GM19351 (cell line): Measurements from ENCODE around the gene SYNE4.
"Not testable (repeated sequence)": the region's sequence is repeated elsewhere in the genome, so short reads cannot be mapped to it uniquely, and the experiment has no call there.

Experiments
- ATAC-seq: cut with Tn5 transposase; IDR thresholded peaks from one replicate; pipeline ENCODE4 v1.9.1; 2021; ENCODE audit warnings: mild to moderate bottlenecking, moderate library complexity; ENCODE audit not compliant: unreplicated experiment

SYNE4 gene

DNA sequence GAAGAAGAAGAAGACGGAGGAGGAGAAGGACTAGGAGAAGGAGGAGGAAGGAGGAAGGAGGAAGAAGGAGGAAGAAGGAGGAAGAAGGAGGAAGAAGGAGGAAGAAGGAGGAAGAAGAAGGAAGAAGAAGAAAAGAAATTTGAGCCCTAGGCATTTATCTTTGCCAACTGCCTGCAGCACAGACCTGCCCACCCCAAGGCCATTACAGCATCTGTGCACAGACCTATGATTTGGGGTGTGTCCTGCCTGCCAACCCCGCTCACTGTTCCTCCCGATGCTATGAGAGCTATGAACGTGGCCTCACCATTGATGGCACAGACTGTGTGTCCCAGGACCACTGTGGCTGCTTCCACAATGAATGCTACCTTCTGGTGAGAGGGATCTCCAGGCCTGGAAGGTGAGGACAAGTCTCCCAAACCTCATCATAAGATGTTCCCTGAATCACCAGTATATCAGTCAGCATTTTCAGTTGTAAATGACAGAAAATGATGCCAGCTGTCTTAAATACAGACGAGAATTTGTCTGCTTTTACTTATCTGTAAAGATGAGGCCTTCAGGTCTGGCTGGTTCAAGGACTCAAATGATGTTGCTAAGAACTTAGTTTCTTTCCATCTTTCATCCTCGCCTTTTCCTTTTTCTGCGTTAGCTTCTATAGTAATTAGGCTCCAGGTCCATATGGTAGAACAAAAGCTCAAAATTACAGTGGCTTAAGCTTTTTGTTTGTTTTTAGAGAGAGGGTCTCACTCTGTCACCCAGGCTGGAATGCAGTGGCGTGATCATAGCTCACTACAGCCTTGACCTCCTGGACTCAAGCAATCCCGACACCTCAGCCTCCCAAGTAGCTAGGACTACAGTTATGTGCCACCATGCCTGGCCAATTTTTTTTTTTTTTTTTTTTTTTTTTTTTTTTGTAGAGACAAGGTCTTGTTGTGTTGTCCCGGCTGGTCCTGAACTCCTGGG is 17.6 kb downstream of the SYNE4 start:
- ATAC-seq: no peak

DNA sequence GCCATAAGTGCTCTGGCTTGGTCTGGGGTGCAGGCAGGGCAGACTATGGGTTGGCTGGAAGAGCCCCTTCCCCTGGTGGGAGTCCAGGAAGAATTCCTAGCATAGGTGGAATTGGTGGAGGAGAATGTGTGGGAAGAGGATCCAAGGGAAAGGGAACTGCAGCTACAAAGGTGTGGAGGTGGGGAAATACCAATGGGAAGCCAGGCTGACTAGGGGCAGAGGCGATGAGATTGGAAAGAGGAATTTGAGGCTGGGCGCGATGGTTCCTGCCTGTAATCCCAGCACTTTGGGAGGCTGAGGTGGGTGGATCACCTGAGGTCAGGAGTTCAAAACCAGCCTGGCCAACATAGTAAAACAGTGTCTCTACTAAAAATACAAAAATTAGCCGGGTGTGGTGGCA is 18.5 kb downstream of the SYNE4 start:
- ATAC-seq: no peak

DNA sequence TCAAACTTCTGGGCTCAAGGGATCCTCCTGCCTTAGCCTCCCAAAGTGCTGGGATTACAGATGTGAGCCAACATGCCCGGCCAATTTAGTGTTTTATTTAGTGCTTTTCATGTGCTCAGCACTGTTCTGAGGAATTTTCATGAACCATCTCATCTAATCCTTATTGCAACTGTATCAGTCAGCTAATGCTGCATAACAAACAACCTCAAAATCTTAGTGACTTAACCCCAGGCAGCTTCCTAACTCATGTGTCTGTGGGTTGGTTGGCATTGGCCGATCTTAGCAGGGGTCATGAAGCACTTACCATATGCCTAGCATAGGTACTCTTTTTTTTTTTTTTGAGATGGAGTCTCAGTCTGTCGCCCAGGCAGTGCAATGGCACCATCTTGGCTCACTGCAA is 19.8 kb downstream of the SYNE4 start:
- no peak for ATAC-seq

DNA sequence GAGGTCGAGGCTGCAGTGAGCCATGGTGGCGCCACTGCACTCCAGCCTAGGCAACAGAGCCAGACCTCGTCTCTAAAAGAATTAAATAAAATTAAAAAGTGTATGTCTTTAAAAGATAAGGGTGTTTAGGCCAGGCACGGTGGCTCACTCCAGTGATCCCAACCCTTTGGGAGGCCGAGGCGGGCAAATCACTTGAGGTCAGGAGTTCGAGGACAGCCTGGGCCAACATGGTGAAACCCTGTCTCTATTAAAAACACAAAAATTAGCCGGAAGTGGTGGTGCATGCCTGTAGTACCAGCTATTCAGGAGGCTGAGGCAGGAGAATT is 21.1 kb downstream of the SYNE4 start:
- ATAC-seq: no peak

DNA sequence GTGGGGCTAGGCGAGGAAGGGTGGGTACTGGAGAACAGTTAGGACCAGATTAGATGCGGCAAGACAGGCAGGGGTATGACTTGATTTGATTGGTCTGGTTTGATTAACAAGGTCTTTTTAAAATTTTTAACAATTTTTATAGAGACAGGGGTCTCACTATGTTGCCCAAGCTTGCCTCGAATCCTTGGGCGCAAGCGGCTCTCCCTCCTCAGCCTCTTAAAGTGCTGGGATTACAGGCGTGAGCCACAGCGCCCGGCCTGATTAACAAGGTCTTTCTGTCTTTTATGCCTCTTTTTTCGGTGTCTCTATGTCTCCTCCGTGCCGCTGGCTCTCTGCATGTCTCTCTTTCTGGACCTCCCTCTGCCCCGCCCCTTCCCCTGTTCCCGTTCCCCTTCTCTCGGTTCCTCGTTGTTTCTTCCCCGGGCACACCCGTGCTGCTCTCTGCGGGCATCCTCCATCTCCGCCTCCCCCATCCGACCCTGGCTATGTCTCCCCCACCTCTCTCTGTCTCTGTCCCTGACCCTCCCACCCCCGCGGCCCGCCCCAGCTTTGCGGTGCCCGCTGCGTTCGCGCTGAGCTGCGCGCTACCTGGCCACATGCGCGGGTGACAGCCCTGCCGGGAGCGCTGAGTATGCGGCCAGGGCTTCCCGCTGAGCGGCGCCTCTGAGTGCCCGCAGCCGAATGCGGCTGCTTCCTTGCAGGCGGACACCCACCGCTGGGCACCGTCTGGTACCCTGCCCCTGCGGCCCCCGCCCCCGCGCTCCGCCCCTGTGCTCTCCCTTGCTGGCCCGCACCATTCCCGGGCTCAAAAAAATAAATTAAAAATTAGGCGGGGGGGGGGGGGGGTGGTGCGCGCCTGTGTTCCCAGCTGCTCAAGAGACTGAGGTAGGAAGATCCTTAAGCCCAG is 21.7 kb downstream of the SYNE4 start:
- ATAC-seq: no peak

DNA sequence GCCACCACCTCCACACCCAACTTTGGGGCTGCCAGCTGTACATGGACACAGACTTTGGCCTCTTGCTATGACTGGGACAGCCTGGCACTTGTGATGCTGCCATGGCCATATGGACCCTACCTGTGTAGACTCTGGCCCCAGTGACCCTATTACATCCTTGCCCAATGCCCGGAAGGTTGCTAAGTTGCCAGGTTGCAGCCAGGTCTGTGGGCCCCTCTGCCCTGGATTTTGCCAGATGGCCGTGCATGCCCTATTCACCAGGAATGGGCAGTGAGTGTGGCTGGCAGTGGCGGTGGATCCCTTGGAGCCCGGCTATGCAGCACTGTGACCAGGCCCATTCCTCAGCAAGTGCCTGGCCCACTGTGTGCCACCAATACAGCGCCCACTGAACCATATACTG is 22.5 kb downstream of the SYNE4 start:
- ATAC-seq: no peak

DNA sequence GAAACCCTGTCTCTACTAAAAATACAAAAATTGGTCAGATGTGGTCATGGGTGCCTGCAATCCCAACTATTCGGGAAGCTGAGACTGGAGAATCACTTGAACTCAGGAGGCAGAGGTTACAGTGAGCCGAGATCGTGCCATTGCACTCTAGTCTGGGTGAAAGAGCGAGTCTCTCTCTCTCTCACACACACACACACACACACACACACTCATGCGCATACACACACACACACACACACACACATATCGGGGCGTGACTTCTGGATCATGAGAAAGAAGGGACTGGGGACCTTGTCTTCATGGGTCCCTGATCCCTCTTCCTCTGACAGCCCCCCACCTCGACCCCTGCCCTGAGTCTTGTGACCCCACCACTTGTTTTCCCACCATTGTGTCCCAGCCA is 25.4 kb downstream of the SYNE4 start:
- no peak for ATAC-seq

DNA sequence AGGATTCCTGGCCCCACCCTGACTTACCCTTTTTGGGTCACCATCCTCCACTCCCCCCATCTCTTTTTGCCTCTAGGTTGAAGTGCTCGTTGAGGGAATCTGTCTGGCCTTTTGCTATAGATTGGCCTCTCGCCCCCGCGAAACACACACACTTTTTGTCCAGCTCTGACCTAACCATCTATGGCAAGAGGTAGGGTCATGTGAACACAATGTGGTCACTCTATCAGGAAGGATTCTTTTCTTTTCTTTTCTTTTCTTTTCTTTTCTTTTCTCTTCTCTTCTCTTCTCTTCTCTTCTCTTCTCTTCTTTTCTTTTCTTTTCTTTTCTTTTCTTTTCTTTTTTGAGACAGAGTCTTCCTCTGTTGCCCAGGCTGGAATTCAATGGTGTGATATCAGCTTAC is 27.6 kb downstream of the SYNE4 start:
- not testable (repeated sequence) for ATAC-seq

DNA sequence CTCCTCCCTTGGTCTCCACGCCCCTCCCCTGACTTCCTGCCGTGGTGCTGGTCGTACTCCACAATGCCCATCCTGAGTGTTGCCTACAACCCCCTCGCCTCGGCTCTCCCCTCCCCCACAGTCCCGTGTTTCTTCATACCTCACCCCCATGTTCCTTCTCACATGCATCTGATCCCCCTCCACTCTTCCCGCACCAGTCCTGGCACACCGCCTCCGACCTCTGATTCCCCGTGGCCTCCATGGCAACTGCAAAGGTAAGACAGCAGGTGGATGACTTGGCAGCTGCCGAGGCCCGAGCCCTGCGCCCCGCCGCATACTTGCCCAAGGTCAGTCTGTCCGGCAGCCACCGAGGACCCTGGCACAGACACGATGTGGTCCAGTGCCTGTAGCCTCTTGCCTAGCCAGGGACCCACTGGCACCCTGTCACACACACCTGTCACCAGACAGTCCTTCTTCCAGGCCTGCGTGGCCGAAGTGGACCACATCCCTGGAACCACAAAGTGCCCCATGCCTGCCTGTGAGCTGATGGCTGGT is 29.7 kb downstream of the SYNE4 start:
- no peak for ATAC-seq

DNA sequence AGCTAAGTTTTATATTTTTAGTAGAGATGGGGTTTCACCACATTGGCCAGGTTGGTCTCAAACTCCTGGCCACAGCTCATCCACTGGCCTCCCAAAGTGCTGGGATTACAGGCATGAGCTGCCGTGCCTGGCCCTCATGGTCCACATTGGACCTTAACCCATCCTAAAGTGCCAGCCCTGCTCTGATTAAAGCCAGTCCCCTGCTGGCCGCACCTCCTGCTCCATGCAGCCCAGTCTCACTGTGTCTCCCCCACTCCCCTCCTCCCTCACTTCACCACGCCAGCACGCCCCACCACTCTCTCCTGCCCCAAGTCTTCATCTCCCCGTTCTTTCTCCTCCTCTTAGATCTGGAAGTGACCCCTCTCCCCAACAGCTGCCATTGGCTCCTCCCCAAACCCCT is 30.3 kb downstream of the SYNE4 start:
- no peak for ATAC-seq

DNA sequence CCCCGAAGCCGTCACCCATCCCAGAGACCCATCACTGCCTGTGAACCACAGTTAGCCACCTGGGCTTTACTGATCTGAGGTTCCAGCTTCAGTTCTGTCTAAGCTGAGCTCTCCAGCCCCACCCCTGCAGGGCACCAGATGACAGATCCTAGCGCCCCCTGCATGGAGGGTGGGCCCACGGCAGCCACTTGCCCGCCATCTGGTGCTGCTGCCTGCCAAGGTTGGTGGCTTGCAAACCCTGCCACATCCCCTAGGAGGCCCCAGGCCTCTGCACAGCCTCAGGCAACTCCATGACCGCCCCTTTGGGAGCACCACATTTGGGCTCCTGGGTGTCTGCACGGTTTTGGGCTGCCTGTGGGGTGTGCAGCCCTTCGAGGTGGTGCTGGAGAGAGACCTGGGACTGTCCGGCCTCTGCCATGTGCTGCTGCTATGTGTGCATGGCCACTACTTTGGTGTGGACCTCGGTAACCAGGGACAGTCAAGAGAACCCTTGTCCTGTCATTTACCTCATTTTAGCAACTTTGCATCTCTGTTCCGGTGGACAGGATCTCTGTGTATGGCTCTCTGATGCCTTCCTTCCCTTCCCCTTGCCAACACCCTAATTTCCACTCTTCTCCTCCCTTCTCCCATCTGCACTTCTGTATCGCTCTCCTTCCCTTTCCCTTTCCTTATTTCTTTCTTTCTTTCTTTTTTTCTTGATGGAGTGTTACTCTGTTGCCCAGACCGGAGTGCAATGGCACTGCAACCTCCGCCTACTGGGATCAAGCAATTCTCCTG is 31.0 kb downstream of the SYNE4 start:
- no peak for ATAC-seq

DNA sequence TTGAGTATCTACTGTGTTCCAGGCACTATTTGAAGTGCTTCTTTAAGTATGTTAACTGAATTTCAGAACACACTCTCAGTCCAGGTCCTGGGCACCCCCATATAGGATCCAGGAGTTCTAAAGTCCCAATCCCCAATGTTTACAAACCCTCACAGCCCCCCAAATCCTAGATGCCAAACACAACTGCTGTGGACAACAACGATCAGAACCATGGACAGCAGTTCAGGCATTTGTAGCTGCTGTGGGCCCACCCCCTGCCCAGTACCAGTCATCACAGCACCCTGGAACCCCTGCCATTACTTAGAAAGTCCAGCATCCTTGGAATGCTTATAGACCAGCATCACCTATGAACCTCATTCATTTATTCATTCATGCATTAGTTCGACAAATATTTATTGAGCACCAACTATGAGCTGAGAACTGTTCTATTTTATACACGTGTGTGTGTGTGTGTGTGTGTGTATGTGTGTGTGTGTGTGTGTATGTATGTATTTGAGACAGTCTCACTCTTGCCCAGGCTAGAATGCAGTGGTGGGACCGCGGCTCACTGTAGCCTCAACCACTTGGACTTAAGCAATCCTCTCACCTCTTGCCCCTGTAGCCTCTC is 32.9 kb downstream of the SYNE4 start:
- ATAC-seq: no peak

DNA sequence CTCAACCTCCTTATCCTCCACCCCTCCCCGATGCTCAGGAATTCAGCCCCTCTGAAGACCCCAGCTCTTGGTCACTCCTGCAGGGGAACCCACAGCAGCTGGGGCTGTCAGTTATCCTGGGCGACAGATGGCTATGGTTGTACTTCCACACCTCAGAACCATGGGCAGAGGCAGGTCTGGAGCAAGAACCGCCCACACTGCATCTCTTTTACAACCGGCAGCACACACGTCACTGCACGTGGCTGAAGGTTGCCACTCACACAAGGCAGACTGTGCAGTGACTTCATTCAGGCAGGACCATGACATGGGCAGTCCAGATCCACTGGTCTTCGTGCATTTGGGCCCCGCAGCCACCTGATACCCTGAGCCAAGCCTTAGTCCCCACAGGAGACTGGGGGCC is 35.1 kb downstream of the SYNE4 start:
- no peak for ATAC-seq

DNA sequence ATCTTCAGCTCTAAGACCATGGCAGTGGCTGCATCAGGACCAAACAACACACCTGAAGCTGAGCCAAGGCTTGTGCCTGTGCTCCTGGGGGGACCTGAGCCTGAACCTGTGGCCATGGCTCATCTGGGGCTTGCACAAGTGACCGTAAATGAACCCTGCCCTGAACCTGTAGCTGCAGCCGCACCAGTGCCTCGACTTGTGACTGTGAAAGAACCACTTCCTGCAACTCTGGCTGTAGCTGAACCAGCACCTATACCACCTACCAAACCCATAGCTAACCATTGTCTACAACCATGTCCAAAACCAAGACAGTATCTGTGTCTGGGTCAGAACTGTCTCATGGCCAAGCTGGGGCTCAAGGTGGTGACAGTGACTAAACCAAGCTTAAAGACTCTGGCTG is 41.8 kb downstream of the SYNE4 start:
- ATAC-seq: no peak

DNA sequence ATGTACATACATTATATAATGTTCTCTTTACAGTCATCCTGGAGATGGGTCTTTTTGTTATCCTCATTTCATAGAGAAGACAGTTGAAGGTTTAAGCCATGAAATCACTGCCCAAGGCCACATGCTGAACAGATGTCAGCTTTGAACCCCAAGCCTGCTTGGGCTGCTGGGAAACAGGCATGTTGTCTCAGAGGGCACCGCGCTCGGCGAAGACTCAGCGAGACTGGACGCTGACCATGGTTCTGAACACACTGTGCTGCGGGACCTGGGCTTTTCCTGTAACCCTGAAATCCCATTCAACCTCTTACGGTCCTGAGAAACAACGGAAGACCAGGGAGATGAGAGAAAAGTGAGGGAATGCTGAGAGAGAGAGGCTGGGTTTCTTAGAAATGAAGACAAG is 45.1 kb downstream of the SYNE4 start:
- no peak for ATAC-seq

DNA sequence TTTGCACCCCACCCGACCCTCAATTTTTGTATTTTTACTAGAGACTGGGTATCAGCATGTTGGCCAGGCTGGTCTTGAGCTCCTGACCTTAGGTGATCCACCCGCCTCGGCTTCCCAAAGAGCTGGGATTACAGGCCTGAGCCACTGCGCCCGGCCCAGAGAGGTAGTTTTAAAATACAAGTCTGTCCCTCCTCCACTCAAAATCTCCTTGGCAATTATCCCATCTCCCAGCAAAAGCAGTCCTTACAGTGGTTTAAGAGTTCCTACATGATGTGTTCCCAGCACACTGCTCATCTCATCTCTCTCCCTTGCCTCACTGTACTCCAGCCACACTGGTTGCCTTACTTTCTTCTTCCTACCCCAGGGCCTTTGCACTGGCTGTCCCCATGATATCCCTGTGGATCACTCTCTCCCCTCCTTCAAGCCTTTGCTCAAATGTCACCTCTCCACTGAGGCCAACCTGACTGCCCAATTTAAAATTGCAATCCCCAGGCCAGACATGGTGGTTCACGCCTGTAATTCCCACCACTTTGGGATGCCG is 48.1 kb downstream of the SYNE4 start:
- ATAC-seq: no peak

DNA sequence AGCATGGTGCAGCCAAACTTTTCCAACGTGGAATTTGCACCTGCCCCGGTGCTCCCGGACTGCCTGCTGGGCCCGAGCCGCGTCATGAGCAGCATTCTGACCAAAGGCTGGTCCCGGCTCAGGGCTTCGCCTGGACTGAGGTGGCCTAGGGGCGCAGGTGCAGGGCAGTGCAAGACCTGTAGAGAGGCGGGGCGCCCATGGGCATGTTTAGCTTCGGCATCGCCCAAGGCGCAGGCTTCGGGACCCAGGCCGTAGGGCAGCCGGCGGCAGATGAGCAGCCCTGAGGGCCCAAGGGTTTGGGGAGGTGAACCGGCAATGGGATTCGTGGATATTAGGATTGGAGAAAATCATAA is 48.7 kb downstream of the SYNE4 start:
- ATAC-seq: no peak

DNA sequence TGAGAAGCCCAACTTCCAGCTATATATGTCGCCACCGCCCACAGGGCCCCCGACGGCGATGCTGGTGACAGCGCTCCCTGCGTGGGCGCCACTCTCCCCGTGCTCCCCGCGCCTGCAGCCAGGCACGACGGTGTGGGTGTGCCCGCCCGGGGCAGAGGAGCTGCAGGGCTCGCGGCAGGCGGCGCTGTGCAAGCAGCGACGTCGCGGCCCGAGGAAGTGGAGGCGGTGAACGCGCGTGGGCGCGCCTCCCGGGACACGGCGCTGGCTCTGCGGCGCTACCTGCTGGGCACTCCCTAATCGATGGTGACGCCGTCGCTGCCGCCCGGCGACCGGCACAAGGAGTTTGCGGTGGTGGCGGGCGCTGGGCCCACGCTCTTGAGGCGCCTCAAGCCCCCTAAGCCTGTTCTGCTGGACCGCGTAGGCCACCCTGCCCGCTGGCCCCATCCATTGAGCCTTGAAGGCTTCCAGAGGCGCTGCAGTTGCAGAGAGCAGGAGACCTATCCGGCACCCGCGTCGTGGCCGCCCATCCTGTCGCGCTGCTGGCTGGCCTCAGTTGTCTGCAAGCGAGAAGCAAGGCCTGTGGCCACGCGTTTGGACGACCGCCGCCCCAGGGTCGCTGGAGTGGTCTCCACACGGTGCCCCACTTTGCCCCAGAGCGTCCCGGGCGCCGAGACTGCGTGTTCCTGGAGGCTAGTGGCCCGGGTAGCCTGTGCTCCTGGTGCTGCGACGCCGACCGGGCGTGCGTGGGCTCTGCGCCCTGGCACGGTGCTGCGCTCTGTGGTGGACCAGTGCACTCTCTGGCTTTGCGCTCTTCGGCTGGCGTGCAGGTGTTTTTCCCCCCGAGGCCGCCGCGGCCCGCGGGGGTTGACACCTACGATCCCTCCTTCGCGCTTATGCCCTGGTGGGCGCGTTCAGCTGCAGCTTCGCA is 49.3 kb downstream of the SYNE4 start:
- no peak for ATAC-seq

DNA sequence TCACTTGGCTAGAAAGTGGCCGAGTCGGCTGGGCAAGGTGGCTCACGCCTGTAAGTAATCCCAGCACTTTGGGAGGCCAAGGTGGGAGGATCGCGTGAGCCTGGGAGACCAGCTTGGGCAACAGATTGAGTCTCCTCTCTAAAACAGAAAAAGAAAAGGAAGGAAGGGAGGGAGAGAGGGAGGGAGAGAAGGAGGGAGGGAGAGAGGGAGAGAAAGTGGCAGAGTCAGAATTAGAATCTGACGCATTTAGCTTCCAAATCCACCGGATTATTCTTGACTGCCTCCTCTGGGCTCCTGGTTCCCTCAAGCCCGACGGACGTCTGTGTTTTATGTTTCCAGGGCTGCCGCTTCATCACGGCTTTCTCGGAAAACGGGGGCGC is 50.0 kb downstream of the SYNE4 start:
- ATAC-seq: no peak
